HepG2 (cell line): Measurements from ENCODE around the gene REPIN1. TPM values are rescaled to one million over a fixed set of nuclear protein-coding genes. Genes with fewer than 3 reads are reported as not detected.

Source experiments
- AGO1 ChIP-seq: fragments of 200-400 bp; formaldehyde crosslinking; IDR thresholded peaks from 2 replicates; pipeline ENCODE4 v1.6.1; 2017; ENCODE audit warnings: mild to moderate bottlenecking, low read depth, low read length, moderate library complexity; ENCODE audit not compliant: poor library complexity, severe bottlenecking
- ARID2 ChIP-seq: sonication (generic); formaldehyde crosslinking; IDR thresholded peaks from 2 replicates; pipeline ENCODE4 v1.8.1; 2022; ENCODE audit warnings: mild to moderate bottlenecking, missing genetic modification reagents, borderline replicate concordance
- EP300 ChIP-seq, 3 experiments: sonication (generic) in 1 of 3; formaldehyde crosslinking in 1 of 3; IDR thresholded peaks; 2 replicates each; pipeline versions ENCODE4 v1.5.1 to v1.6.1; 2011 to 2020; ENCODE audit warnings: low read depth in 2 of 3, low read length in 2 of 3, borderline replicate concordance in 1 of 3, improper control_type of control experiment in 1 of 3, mild to moderate bottlenecking in 1 of 3, missing genetic modification reagents in 1 of 3, moderate library complexity in 1 of 3
- HOMEZ ChIP-seq: IDR thresholded peaks from 2 replicates; pipeline ENCODE4 v1.6.1; 2016; ENCODE audit warnings: low read depth
- ISX ChIP-seq: sonication (generic); formaldehyde crosslinking; conservative IDR thresholded peaks from 2 replicates; pipeline ENCODE4 v1.5.0; 2020; ENCODE audit warnings: missing genetic modification reagents
- KAT2B ChIP-seq: fragments of 150-350 bp; IDR thresholded peaks from 2 replicates; pipeline ENCODE4 v1.6.1; 2014; ENCODE audit warnings: low read depth, low read length, borderline replicate concordance
- MAFF ChIP-seq: IDR thresholded peaks from 2 replicates; pipeline ENCODE4 v1.6.1; 2011; ENCODE audit warnings: low read depth, low read length, improper control_type of control experiment
- MED8 ChIP-seq: sonication (generic); formaldehyde crosslinking; IDR thresholded peaks from 2 replicates; pipeline ENCODE4 v1.8.1; 2023; ENCODE audit warnings: mild to moderate bottlenecking, missing genetic modification reagents; ENCODE audit not compliant: insufficient replicate concordance
- POLR2G ChIP-seq: fragments of 200-400 bp; formaldehyde crosslinking; IDR thresholded peaks from 2 replicates; pipeline ENCODE4 v1.6.1; 2018; ENCODE audit warnings: mild to moderate bottlenecking, low read depth, low read length, moderate library complexity
- SALL2 ChIP-seq: sonication (generic); formaldehyde crosslinking; IDR thresholded peaks from 2 replicates; pipeline ENCODE4 v1.8.1; 2023; ENCODE audit warnings: mild to moderate bottlenecking, missing genetic modification reagents, inconsistent platforms
- SIN3B ChIP-seq: fragments of 150-350 bp; IDR thresholded peaks from 2 replicates; pipeline ENCODE4 v1.6.1; 2014; ENCODE audit warnings: low read length
- TAF1 ChIP-seq: sonication (generic); formaldehyde crosslinking; IDR thresholded peaks from 2 replicates; pipeline ENCODE4 v1.4.0; 2020; ENCODE audit warnings: missing genetic modification reagents
- TCF7 ChIP-seq: sonication (generic); IDR thresholded peaks from 2 replicates; pipeline ENCODE4 v1.6.1; 2016; ENCODE audit warnings: antibody characterized with exemption, low read depth
- TFAP4 ChIP-seq: sonication (generic); IDR thresholded peaks from 2 replicates; pipeline ENCODE4 v1.6.1; 2016; ENCODE audit warnings: low read depth, borderline replicate concordance
- TOE1 ChIP-seq: sonication (generic); formaldehyde crosslinking; IDR thresholded peaks from 2 replicates; pipeline ENCODE4 v1.4.0; 2020; ENCODE audit warnings: mild to moderate bottlenecking, missing genetic modification reagents
- ZIK1 ChIP-seq: sonication (generic); formaldehyde crosslinking; IDR thresholded peaks from 2 replicates; pipeline ENCODE4 v1.5.0; 2020; ENCODE audit warnings: mild to moderate bottlenecking, low read depth, missing genetic modification reagents, borderline replicate concordance
- ZNF124 ChIP-seq: sonication (generic); formaldehyde crosslinking; IDR thresholded peaks from 2 replicates; pipeline ENCODE4 v1.4.0; 2020; ENCODE audit warnings: missing genetic modification reagents
- ZNF264 ChIP-seq: sonication (generic); formaldehyde crosslinking; IDR thresholded peaks from 2 replicates; pipeline ENCODE4 v1.4.0; 2020; ENCODE audit warnings: missing genetic modification reagents
- ZNF354B ChIP-seq: sonication (generic); formaldehyde crosslinking; IDR thresholded peaks from 2 replicates; pipeline ENCODE4 v1.8.0; 2022; ENCODE audit warnings: mild to moderate bottlenecking, missing genetic modification reagents
- ZNF510 ChIP-seq: sonication (generic); formaldehyde crosslinking; IDR thresholded peaks from 2 replicates; pipeline ENCODE4 v1.4.0; 2020; ENCODE audit warnings: low read depth, mild to moderate bottlenecking, missing genetic modification reagents
- ZNF552 ChIP-seq: sonication (generic); formaldehyde crosslinking; IDR thresholded peaks from 2 replicates; pipeline ENCODE4 v1.9.0; 2022; ENCODE audit warnings: missing genetic modification reagents, mild to moderate bottlenecking, borderline replicate concordance
- ZNF704 ChIP-seq: sonication (generic); formaldehyde crosslinking; IDR thresholded peaks from 2 replicates; pipeline ENCODE4 v1.8.1; 2023; ENCODE audit warnings: mild to moderate bottlenecking, inconsistent platforms, moderate library complexity, missing genetic modification reagents, borderline replicate concordance
- ZNF766 ChIP-seq: sonication (generic); formaldehyde crosslinking; IDR thresholded peaks from 2 replicates; pipeline ENCODE4 v1.5.0; 2020; ENCODE audit warnings: missing genetic modification reagents, borderline replicate concordance
- ZUFSP ChIP-seq: sonication (generic); formaldehyde crosslinking; IDR thresholded peaks from 2 replicates; pipeline ENCODE4 v1.9.0; 2021; ENCODE audit warnings: missing genetic modification reagents, mild to moderate bottlenecking, borderline replicate concordance
- polyA plus RNA-seq, 8 experiments: library from polyadenylated mRNA; depleted of rRNA in 3 of 8; stranded (reverse) in 7 of 8; unstranded in 1 of 8; fragments of >200 nt; fragmentation: Illumina TruSeq in 4 of 8; extraction: Trizol in 4 of 8; gene quantifications; 2 replicates each; pipeline versions ENCODE4 v1.2.1 to v1.2.3, GENCODE V29; 2011 to 2016; ENCODE audit warnings: low read depth in 4 of 8, missing spikeins in 1 of 8, mixed read lengths in 1 of 8; ENCODE audit not compliant: insufficient read depth in 1 of 8
- total RNA-seq, 5 experiments: library from RNA; depleted of rRNA; stranded (reverse); fragments of >200 nt; fragmentation: Illumina TruSeq; extraction: Trizol; gene quantifications; 2 replicates each; pipeline ENCODE4 v1.2.3, GENCODE V29; 2016; ENCODE audit warnings: low read depth in 1 of 5

Gene REPIN1
- total and polyA plus RNA-seq, 2 of the 13 experiments (the other 11 are each of a cell fraction or from before 2014, with no cell fraction given): 69.9 to 108 TPM

GRCh38 chr7:150368096-150368883 lies at the start of gene REPIN1 (continued):
- TF ChIP-seq MAFF (no peak), TFAP4 (no peak), MED8 (peak; percentile 4), ISX (CRISPR knock-in tag) (no peak), ZNF510 (CRISPR knock-in tag) (no peak), ZIK1 (no peak), ZNF766 (peak; percentile 30; the same call in 1 of the 2 replicates), TCF7 (peak; percentile 71), ZNF704 (peak; percentile 77), ZNF354B (0 out of 2 replicates have a peak, but pooled peaks have one; percentile 36), ZNF552 (CRISPR knock-in tag) (0 out of 2 replicates have a peak, but pooled peaks have one; percentile 16), POLR2G (peak; percentile 84), TAF1 (peak; percentile 64), TOE1 (CRISPR knock-in tag) (no peak), SALL2 (CRISPR knock-in tag) (peak; percentile 91), AGO1 (no peak), HOMEZ (no peak), ARID2 (CRISPR knock-in tag) (peak; percentile 87; the same call in 1 of the 2 replicates), SIN3B (no peak), KAT2B (no peak), ZNF124 (CRISPR knock-in tag) (no peak), ZUFSP (CRISPR knock-in tag) (no peak), EP300 (IDR thresholded peaks at IDR 0.05; ENCODE audit: low read depth in 2 of 2, low read length in 2 of 2) (peak; percentile 43 to 49; a peak in 2 of 4 replicates), EP300 (CRISPR knock-in tag; IDR thresholded peaks at IDR 0.05; ENCODE audit: borderline replicate concordance) (no peak), ZNF264 (CRISPR knock-in tag) (peak; percentile 44; the same call in 1 of the 2 replicates)
